HG02610 (cell line): Measurements from ENCODE around the gene SMCHD1.

Experiments used
- ATAC-seq: cut with Tn5 transposase; IDR thresholded peaks from one replicate; pipeline ENCODE4 v1.9.1; 2021; ENCODE audit warnings: mild to moderate bottlenecking, moderate library complexity; ENCODE audit not compliant: unreplicated experiment

The SMCHD1 gene

DNA sequence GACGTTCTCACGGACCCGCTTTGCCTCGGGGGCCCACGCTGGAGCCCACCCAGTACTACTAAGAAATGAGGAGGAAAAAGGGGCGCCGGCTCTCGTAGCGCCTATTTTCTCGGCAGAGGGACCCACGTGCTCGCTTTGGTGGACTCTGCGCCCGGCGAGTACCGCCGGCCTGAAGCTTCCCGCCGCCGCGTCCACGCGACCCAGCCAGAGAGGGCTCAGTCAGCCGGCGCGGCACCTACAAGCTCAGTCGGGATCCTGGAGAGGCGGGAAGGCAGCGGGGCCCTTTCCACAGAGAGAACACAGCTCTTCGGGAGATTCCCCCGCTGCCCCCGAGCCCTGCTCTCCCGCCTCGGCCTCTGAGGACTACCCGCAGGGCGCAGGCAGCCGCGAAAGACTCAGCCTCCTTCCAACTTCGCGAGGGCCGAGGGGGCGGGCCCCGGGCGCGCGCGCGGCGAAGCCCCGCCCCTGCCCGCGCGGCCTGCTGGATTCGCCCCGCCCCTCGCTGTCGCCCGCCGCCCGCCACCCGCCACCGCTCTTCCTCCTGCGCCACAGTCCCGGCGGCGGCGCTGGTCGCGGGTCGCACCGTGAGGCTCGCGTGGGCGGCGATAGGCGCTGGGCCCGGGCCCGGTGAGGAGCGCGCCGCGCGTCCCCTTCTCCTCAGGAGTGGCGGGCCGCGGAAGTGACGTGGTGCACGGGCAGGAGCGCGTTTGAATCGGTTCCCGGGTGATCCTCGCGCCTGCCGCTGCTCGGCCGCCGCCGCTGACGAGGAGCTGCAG is at the start of gene SMCHD1:
TSS of gene SMCHD1 (plus strand) at position 549 of the 776 bp plus-strand sequence. CDS start 350 bp downstream, outside the sequence.
- peak; percentile 70 for ATAC-seq

DNA sequence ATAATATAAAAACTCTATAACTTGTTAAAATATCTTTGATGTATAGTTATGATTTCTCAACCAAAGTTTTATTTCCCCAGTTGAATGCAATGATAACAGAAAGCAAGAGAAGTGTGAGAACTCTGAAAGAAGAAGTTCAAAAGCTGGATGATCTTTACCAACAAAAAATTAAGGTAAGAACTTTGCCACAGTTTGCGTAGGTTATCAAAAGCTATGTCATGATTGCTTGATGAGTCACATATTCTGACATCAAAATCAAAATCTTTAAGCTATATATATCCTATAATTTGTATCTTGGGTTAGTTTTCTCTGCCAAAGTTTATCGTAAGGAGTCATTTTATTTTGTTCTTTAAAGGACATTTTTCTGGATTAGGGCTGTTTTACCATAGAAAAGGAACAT is 49.2 kb upstream of the SMCHD1 start:
- no peak for ATAC-seq

DNA sequence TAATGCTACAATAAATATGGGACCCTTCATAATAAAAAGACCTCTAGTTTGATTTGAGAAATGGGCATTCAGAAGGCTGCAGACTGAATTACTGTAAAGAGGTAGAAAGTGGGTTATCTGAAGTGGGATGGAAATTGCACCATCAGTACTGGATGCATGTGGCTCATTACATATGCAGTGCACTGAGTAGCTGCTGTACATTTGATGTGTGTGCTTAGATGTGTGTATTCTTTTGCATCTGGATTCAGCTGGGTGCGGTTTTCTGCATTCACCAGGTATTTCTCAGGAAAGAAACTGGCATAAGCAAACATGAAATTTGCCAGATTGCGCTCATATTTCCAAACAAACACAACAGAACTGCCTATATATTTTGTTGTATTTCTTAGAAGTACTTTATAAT is 45.9 kb upstream of the SMCHD1 start:
- no peak for ATAC-seq

DNA sequence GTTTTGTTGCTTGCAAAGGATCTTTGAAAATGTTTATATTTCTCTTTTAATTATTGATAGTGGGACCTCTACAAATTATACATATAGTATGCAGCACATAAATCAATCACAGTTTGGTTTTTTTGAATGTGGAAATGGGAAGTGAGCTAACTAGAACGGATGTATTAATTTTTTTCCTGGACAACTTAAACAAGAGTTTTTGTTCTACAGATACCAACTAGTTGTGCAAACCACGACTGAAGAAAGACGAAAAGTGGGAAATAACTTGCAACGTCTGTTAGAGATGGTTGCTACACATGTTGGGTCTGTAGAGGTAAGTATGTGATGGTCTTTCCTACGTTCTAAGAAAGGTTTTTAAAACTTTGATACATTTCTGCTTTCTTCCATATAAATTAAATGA is 45.0 kb upstream of the SMCHD1 start:
- ATAC-seq = no peak

DNA sequence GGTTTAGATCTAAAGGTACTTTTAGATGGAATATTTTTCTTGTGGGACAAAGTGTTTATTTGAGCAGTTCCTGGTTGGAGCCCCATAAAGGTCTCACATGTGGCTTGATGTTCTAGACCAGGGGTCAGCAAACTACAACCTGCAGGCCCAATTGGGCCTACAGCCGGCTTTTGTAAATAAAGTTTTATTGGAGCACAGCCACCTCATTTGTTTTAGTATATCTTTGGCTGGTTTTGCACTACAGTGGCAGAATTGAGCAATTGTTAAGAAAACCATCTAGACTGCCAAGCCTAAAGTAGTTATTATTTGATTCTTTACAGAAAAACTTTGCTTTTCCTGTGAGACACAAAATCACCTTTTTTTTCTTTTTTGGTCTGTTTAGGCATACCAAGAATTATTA is 42.5 kb upstream of the SMCHD1 start:
- no peak for ATAC-seq

DNA sequence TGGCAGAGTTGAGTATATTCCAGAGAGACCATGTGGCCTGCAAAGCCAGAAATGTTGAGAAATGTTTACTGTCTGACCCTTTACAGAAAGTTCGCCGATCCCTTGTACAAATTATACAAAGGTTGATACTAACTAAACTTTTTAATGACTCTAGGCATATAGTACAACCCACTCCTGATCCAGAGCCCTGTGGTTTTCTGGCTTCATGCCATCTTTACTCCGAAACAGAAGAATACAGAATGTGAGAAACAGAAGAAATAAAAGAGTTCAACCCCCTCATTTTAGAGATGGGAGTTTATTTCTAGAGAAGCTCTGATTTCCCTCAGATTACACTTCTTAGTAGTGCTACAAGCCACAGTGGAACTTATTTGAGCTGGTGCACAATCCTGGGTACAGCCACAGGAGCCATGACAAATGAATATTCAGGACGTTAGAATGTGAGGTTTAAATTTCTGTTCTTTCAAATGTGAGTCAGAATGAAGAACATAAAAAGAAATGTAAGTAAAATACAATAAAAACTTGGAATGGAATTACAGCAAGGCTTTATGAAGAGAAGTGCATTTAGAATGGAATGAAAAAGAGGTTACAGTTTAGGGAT is 38.0 kb upstream of the SMCHD1 start:
- no peak for ATAC-seq

DNA sequence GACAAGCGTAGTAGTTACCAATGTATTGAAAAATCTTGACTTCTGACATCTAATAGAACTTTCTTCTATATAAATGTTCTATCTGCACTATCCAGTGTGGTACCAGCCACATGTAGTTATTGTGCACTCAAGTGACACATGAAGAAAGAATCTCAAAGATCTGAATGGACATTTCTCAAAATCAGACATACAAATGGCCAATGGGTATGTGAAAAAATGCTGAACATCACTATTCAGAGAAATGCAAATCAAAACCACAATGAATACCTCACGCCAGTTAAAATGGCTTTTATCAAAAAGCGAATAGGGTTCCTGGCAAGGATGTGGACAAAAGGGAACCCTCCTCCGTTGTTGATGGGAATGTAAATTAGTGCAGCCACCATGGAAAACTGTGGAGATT is 37.5 kb upstream of the SMCHD1 start:
- ATAC-seq = no peak

DNA sequence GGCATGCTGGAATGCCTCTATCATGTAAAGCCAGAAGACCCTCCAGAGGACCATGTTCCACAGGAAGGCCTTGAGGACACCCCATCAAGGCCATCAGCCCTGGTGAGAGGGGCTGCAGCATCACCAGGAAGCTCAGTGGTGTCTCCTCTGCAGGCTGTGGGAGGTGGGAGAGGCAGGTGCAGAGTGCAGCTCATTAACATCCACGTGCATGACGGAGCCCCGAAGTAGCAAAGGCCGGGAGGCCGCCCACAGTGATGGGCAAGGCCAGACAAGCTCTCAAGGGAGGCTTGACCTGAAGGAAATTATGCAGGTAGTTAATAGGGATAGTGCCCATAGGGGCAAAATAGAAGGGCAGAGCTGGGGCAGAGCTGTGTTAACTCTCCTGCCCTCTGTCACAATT is 30.3 kb upstream of the SMCHD1 start:
- no peak for ATAC-seq

DNA sequence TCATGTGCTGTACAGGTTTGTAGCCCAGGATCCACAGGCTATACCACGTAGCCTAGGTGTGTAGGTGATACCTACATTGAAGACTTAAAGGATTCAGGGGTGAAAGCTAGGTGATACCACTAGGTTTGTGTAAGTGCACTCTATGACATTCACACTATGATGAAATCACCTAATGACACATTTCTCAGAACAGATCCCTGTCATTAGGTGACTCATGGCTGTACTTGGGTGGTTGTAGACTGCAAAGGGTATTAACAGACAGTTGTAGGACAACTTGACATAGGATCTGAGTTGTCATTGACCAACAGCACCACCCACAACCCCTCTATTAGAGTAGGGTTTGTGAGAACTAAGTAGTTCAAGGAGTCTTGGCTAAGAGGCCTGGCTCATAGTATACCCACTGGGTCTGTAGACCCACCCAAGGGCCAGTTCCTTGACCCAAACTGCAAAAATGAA is 27.7 kb upstream of the SMCHD1 start:
- ATAC-seq = peak; percentile 84

DNA sequence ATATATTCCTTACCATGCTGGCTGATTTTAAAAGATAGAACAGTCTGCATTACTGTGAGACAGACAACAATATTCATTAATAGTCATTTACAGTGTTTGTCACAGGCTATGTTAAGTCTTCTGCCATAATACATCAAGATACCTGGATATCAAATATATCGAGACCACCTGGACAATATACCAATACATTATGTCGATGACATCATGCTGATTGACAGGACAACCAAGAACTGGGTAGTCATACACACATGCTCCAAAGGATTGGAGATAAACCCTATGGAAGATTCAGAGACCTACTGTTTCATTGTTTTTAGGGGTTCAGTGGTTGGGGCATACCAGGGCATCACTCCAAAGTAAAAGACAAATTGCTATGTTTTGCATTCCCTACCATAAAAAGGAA is 26.5 kb upstream of the SMCHD1 start:
- no peak for ATAC-seq

DNA sequence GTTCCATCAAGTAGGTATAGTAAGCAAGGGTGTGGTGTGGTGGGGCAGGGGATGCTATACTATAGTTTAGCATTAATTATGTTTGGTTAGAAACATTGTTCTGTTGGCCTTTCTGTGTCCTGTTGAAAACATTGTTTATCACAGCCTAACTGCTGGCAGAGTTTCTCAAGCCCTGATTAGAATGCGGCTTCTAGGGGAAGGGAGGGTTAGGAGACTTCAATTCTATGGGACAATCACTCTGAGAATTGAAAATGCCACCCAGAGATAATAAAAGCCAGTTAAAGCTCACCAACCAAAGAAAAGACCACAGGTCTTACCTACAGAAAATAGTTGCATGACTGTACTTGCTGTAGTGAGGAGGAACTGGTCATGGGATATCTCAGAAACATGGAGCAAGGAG is 19.9 kb upstream of the SMCHD1 start:
- ATAC-seq = no peak

DNA sequence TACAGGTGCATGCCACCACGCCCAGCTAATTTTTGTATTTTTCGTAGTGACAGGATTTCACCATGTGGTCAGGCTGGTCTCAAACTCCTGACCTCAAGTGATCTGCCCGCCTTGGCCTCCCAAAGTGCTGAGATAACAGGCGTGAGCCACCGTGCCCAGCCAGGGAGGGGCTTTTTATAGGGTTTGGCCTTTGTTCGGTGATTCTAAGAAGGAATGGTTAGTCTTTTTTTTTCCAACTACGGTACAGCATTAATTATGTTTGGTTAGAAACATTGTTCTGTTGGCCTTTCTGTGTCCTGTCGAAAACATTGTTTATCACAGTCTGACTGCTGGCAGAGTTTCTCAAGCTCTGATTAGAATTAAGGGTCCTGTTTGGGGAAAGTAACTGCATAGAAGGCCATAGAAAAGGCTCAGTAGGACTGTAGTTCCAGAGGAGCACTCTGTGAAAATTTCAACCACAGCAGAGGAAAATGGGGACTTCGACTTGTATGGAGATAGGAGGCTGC is 19.3 kb upstream of the SMCHD1 start:
- ATAC-seq = no peak

DNA sequence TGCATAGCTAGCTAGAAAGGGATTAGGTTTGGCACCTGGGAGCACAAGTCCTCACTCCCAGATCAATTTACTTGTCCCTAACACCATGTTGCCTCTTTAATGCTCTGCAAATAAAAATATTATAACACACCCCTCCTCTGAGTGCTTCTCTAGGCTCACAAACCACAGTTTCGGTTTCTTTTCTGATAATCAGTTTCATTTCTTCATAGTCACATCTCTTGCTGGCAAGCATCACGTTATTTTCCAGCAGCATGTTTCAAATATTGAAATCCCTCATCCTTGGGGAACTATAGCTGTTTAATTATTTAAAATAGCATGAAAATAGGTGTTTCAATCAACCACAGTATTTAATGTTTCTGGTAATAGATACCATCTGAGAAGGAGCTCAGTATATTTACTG is 13.9 kb upstream of the SMCHD1 start:
- ATAC-seq = peak; percentile 71

DNA sequence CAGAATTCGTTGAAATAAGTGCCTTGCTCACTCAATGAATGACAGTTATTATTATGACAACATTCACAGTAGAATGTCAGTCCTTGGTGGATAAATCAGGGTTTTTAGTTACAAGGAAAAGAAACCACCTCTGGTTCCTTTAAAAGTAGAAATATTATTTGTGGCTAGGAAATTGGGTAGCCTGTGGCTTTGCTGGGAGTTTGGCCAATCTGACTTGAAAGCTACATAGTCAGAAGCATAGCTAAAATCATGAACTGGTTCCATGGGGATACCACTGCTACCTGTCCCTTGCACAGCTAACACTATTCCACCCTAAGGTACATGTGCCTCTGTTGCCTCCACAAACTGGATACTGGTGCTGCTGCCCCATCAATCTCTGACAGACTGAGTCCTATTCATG is 12.8 kb upstream of the SMCHD1 start:
- no peak for ATAC-seq

DNA sequence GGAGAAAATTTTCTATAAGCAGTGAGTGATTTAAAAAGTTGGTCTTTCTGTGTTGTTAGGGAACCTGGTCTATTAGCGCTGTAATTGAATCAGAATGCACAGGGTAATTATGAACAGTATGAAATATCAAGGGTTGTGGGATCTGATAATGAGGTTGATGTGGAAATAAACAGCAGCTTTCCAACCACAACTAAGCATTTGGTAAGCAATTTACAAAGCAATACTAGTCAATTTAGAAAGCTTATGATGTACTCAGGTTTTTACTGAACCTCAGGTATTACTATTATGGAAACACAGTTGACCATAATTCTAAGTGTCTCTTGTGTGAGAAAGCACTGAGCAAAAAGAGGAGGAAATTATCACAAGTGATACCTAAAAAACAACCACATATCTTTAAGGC is 11.0 kb upstream of the SMCHD1 start:
- ATAC-seq = no peak

DNA sequence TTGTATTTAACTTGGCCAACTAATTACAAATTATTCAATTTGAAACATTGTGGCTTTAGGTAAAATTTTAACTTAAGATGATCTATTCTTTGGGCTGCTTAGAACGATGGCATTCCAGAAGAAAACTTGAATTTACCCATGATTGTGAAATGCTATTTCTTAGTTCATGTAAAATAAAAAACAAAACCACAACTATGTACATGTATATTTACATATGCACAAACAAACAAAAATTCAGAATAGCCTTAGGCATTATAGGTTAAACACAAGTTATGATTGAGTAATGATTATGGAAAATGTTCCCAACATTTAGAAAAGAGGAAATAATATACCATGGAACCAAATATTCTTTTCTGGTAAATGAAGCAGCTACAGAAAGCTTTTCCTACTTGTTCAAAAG is 3.5 kb upstream of the SMCHD1 start:
- no peak for ATAC-seq

DNA sequence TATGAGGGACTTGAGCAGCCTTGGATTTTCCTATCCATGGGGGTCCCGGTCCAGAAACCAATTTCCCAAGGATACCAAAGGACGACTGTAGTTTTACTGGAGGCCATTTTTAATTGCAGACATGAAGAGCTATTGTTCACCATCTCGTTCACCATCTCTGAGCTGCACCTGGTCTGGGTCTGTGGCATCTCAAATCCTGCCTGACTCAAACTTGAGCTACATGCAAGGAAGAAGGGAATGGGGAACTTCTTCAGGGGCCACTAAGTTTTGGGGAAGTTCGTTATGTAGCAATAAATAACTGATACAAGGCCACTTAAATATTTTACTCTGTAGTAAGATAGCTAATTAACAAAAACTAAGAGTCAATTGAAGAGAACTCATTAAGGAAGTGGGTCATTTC is 2.1 kb upstream of the SMCHD1 start:
- ATAC-seq = no peak

DNA sequence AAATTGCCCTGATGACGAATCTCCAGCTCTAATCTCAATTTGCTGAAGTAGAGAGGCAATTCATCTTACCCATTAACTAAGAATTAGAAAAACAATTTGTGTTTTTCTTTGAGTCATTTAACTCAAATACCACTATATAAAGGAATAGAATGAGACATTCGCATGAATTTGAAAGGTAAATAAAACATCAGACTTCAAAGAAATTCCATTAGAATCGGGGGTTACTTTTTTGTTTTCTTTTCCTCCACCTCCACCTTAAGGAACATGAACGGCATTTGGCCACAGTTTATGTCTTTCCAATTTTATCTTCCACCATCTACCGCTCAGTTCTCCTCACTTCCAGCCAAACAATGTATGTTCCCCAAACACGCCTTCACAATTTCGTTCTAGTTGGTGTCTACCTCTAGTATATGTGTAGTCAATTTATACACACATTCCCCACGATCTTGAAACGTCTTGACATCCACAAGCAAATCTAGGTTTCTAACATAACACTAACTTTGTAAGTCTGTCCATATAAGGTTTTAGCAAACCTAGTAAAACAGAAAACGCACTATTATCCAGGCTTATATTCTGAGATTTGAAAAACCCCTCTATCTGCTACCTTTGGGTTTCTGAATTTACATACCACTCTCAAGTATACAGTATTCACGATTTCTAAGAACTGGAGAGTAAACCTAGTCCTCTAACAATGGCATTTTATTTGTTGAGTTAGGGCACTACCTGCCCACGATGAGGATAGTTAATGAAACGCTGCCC is 1.2 kb upstream of the SMCHD1 start:
- no peak for ATAC-seq

DNA sequence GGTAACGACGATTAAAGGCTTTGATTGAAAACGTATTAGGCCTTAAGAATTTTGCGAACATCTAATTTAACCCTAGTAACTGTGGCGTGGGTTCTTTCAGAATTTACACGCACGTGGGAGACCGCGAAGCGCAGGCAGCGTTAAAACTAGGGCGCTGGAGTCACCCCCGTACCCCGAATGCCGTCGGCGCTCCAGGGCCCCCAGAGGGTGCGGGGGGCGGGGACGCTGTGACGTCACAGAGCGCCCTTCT is 673 bp upstream of the SMCHD1 start:
- ATAC-seq = peak; percentile 24

DNA sequence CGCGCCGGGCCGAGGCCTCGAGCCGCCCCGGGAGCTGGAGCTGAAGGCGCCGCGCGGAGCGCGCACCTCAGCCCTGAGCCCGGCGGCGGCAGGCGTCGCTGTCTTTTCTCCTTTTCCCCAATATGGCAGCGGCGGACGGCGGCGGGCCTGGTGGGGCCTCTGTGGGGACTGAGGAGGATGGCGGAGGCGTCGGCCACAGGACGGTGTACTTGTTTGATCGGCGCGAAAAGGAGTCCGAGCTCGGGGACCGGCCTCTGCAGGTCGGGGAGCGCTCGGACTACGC is 369 bp downstream of the SMCHD1 start:
- peak; percentile 21 for ATAC-seq

DNA sequence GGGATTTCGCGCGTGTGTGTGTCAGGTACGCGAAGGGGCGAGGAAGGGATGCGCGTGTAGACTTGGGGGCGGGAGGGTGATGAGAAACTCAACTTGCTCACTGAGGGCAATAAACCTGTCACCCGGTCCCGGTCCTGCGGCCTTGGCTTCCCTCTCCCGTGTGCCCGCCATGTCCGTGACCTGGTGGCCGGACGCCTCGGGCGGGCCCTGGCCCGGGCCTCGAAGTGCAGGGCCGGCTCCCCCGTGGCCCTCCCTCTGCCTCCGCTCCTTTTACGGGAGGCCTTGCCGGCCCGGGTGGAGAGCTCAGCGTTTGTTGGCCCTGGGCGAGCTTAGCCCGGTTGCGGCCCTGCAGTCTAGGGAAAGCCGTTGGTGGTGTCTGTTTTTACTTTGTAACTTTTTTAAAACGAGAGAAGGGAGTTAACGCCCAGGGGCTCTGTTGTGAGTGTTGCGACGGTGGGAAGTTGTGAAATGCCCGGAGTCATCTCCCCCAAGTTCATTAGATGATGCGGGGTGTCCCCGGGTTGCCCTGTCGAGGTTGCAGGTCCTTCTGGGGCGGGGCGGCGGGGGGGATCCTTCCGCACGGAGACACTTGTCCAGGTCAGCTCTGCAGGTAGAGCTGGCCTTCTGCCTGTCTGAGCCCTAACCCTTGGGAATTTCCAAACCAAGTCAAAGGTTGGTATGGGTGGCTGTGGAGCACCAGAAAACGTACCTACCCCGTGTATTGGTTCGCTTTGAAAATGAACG is 883 bp downstream of the SMCHD1 start:
- peak; percentile 1 for ATAC-seq
